NB4 (cell line): ENCODE measurements around the gene GUCY2C.

Experiments used
- CTCF ChIP-seq: IDR thresholded peaks from one replicate; pipeline ENCODE4 v1.5.1; 2012; ENCODE audit warnings: low read depth, low read length
- POLR2A ChIP-seq: IDR thresholded peaks from 2 replicates; pipeline ENCODE4 v1.6.1; 2011; ENCODE audit warnings: mild to moderate bottlenecking; ENCODE audit not compliant: insufficient read length; ENCODE audit errors: extremely low read depth

GRCh38 chr12:14607568-14607967 lies 88.8 kb downstream of the GUCY2C start:
- TF ChIP-seq POLR2A: no peak
- no peak for TF ChIP-seq CTCF
